Mesenchymal stem cell (in vitro differentiated cells and primary cell): ENCODE measurements around the gene ARHGAP36. TPM values are rescaled to one million over a fixed set of nuclear protein-coding genes. Genes with fewer than 3 reads are reported as not detected.
A peak's percentile ranks its signal among the peaks of the same experiment; 100 is the strongest.

Experiments
- DNase-seq: peaks from one replicate; pipeline ENCODE4 v3.0.0-alpha.2; 2013
- H2AFZ ChIP-seq: one replicate; pipeline ENCODE4 v1.6.1; 2013; ENCODE audit warnings: low read depth, mild to moderate bottlenecking, control low read depth, inconsistent platforms, low read length, moderate library complexity
- H2AK5ac ChIP-seq: 2 replicates; pipeline ENCODE4 v1.6.1; 2013; ENCODE audit warnings: low read length, moderate library complexity, mild to moderate bottlenecking, inconsistent platforms; ENCODE audit not compliant: severe bottlenecking
- H2BK120ac ChIP-seq: one replicate; pipeline ENCODE4 v1.6.1; 2013; ENCODE audit warnings: low read depth, mild to moderate bottlenecking, inconsistent platforms, low read length, moderate library complexity
- H2BK12ac ChIP-seq, 2 experiments: one replicate each; pipeline ENCODE4 v1.6.1; 2013; ENCODE audit warnings: inconsistent platforms in 2 of 2, low read length in 2 of 2, mild to moderate bottlenecking in 2 of 2, moderate library complexity in 2 of 2, control low read depth in 1 of 2
- H2BK15ac ChIP-seq: one replicate; pipeline ENCODE4 v1.6.1; 2013; ENCODE audit warnings: mild to moderate bottlenecking, low read depth, inconsistent platforms; ENCODE audit not compliant: poor library complexity, severe bottlenecking
- H2BK5ac ChIP-seq: 2 replicates; pipeline ENCODE4 v1.6.1; 2013; ENCODE audit warnings: low read depth, mild to moderate bottlenecking, low read length, control low read depth, inconsistent platforms; ENCODE audit not compliant: poor library complexity, severe bottlenecking
- H3K14ac ChIP-seq, 2 experiments: one replicate each; pipeline ENCODE4 v1.6.1; 2013; ENCODE audit warnings: inconsistent platforms in 2 of 2, low read length in 2 of 2, control low read depth in 1 of 2, mild to moderate bottlenecking in 1 of 2, moderate library complexity in 1 of 2
- H3K18ac ChIP-seq, 2 experiments: one replicate each; pipeline ENCODE4 v1.6.1; 2013; ENCODE audit warnings: inconsistent platforms in 2 of 2, low read length in 2 of 2, control low read depth in 1 of 2, low read depth in 1 of 2, mild to moderate bottlenecking in 1 of 2
- H3K23ac ChIP-seq, 2 experiments: one replicate each; pipeline ENCODE4 v1.6.1; 2013; ENCODE audit warnings: inconsistent platforms in 2 of 2, low read length in 2 of 2, mild to moderate bottlenecking in 2 of 2, moderate library complexity in 2 of 2, control low read depth in 1 of 2
- H3K27ac ChIP-seq: 2 replicates; pipeline ENCODE4 v1.5.1; 2013; ENCODE audit warnings: mild to moderate bottlenecking, moderate library complexity, low read length, control low read depth, inconsistent platforms; ENCODE audit not compliant: poor library complexity, severe bottlenecking
- H3K27me3 ChIP-seq, 2 experiments: 2 replicates each; pipeline versions ENCODE4 v1.6.1 to v1.7.0; 2013; ENCODE audit warnings: low read length in 2 of 2, mild to moderate bottlenecking in 2 of 2, moderate library complexity in 2 of 2, control low read depth in 1 of 2, inconsistent platforms in 1 of 2; ENCODE audit not compliant: control insufficient read depth in 1 of 2, insufficient read depth in 1 of 2
- H3K36me3 ChIP-seq, 2 experiments: 2 replicates each; pipeline versions ENCODE4 v1.6.1 to v1.7.0; 2013; ENCODE audit warnings: low read length in 2 of 2, control low read depth in 1 of 2, inconsistent platforms in 1 of 2, low read depth in 1 of 2, mild to moderate bottlenecking in 1 of 2; ENCODE audit not compliant: insufficient read depth in 2 of 2, control insufficient read depth in 1 of 2
- H3K4ac ChIP-seq, 2 experiments: one replicate each; pipeline ENCODE4 v1.6.1; 2013; ENCODE audit warnings: inconsistent platforms in 2 of 2, low read length in 2 of 2, mild to moderate bottlenecking in 2 of 2, moderate library complexity in 2 of 2, control low read depth in 1 of 2, low read depth in 1 of 2
- H3K4me1 ChIP-seq: 2 replicates; pipeline ENCODE4 v1.6.1; 2013; ENCODE audit warnings: low read depth, low read length, control low read depth; ENCODE audit not compliant: control insufficient read depth, insufficient read depth
- H3K4me2 ChIP-seq: 2 replicates; pipeline ENCODE4 v1.6.1; 2013; ENCODE audit warnings: low read length, mild to moderate bottlenecking, inconsistent platforms; ENCODE audit not compliant: poor library complexity, severe bottlenecking
- H3K4me3 ChIP-seq, 2 experiments: 2 replicates each; pipeline versions ENCODE4 v1.5.1 to v1.7.0; 2013; ENCODE audit warnings: low read length in 2 of 2, mild to moderate bottlenecking in 2 of 2, control low read depth in 1 of 2, low read depth in 1 of 2; ENCODE audit not compliant: insufficient read depth in 1 of 2
- H3K79me1 ChIP-seq: replicated peaks from 2 replicates; pipeline ENCODE4 v1.6.1; 2013; ENCODE audit warnings: mild to moderate bottlenecking, control low read depth, low read length, inconsistent platforms; ENCODE audit not compliant: poor library complexity, severe bottlenecking
- H3K9ac ChIP-seq: 2 replicates; pipeline ENCODE4 v1.7.0; 2013; ENCODE audit warnings: mild to moderate bottlenecking, low read length, moderate library complexity
- H3K9me3 ChIP-seq: 2 replicates; pipeline ENCODE4 v1.7.0; 2013; ENCODE audit warnings: mild to moderate bottlenecking, low read length; ENCODE audit not compliant: control insufficient read depth
- H4K8ac ChIP-seq: one replicate; pipeline ENCODE4 v1.6.1; 2013; ENCODE audit warnings: inconsistent platforms, mild to moderate bottlenecking, low read length, moderate library complexity
- H4K91ac ChIP-seq: one replicate; pipeline ENCODE4 v1.6.1; 2013; ENCODE audit warnings: mild to moderate bottlenecking, low read length, inconsistent platforms
- WGBS: methylation state at CpG from one replicate; pipeline ENCODE4 v1.1.7; 2013; ENCODE audit warnings: mixed read lengths; 5-methylcytosine and 5-hydroxymethylcytosine counted together
- polyA plus RNA-seq, 2 experiments: library from polyadenylated mRNA; stranded (reverse); fragments of 200-250 nt; gene quantifications; one replicate each; pipeline ENCODE4 v1.2.3, GENCODE V29; 2013

Gene ARHGAP36
- 0.06 TPM for polyA plus RNA-seq (2013, experiment 1 of 2)
- polyA plus RNA-seq (2013, experiment 2 of 2) = 0.08 TPM

DNA sequence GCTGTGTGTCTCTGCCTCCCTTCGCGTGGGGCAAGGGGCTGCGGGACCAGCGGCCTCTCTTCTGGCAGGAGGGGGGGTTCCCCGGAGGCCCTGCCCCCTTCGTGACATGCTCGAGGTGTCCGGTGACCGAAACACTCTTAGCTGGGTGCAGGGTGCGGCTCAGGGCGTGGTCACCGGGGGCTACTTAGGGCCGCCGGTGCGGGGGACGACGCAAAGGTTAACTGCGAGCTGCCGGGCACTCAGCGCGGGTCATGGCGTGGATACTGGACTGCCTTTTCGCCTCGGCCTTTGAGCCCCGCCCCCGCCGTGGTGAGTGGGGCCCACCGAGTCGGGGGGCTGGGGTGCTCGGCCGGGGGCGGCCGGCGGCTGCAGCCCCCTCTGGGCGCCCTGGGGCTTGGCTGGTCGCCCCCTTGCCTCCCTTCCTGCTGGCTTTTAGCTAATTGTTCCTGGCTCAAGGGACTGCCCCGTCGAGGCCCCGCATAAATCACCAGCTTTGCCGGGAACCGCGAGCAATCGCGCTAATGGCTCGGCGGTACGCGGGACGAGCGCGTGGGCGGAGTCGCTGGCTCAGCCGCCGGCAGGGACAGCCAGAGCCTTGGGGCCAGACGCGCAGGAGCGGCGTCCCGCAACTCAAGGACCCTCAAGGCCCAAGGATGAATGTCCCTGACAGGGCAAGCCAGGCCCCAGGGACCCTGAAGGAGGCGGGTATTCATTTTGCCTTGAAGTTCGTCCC lies at the start of gene ARHGAP36:
Gene ARHGAP36, plus strand, starts transcription at position 211 of the 733 bp plus-strand sequence. CDS start 23,320 bp downstream, outside the sequence.
- H3K27ac ChIP-seq = no peak within 1 kb of the TSS
- H2AFZ ChIP-seq = no peak within 1 kb of the TSS
- H2BK15ac ChIP-seq = no peak within 1 kb of the TSS
- H2BK120ac ChIP-seq = no peak within 1 kb of the TSS
- H3K23ac ChIP-seq = no peak within 1 kb of the TSS
- no peak within 1 kb of the TSS for H4K91ac ChIP-seq
- no peak within 1 kb of the TSS for H3K18ac ChIP-seq
- no peak within 1 kb of the TSS for H3K4me3 ChIP-seq
- peaks cover 26 to 56% of the 10 kb centered on the region in 2 experiments for H3K27me3 ChIP-seq
- WGBS = 6% methylated on average over 50 of the region's 62 CpGs
- no peak within 1 kb of the TSS for H3K9ac ChIP-seq
- H3K36me3 ChIP-seq = no peaks in the 10 kb centered on the region
- DNase-seq = peak; percentile 1
- no peak within 1 kb of the TSS for H2AK5ac ChIP-seq
- H2BK5ac ChIP-seq = no peak within 1 kb of the TSS
- no peak within 1 kb of the TSS for H4K8ac ChIP-seq
- H3K14ac ChIP-seq = no peak within 1 kb of the TSS
- no peak within 1 kb of the TSS for H2BK12ac ChIP-seq
- H3K4ac ChIP-seq = no peak within 1 kb of the TSS
- H3K4me1 ChIP-seq = peaks cover 7% of the 10 kb centered on the region
- no peaks in the 10 kb centered on the region for H3K9me3 ChIP-seq
- H3K4me2 ChIP-seq = peak within 1 kb of the TSS; percentile 10
- no peaks in the 10 kb centered on the region for H3K79me1 ChIP-seq

- H3K4ac ChIP-seq = no peak overlapping the region
Observed at GRCh38 chrX:131010186-131010585, 48.0 kb upstream of the ARHGAP36 start.

DNA sequence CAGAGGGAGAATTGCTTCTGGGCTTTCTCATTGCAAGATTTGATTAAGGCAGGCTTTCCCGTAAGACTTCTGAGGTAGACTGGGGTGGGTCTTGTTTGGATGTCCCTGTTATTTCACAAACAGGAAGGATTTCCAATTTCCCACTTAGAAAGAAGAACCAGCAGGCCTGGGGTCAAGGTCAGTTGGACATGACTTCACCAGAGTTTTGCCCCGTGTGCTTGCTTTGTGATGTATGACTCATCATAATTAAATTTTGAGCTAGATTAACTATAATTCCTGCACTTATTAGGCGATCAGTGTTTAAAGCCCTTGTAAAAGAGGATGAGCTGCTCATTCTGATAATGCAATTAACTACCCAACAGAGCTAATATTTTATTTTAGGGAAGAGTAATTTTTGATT lies 32.8 kb upstream of the ARHGAP36 start:
- Histone ChIP-seq H3K18ac (no peak overlapping the region), H3K4ac (no peak overlapping the region), H2AFZ (no peak overlapping the region), H3K9me3 (peaks cover 6% of the 10 kb centered on the region), H2BK12ac (no peak overlapping the region), H3K9ac (no peak overlapping the region), H3K27ac (no peak overlapping the region), H3K4me2 (no peak overlapping the region), H2AK5ac (no peak overlapping the region), H2BK120ac (no peak overlapping the region), H4K91ac (no peak overlapping the region), H3K27me3 (peaks cover 0 to 25% of the 10 kb centered on the region in 2 experiments), H3K14ac (no peak overlapping the region), H3K79me1 (no peaks in the 10 kb centered on the region), H3K4me3 (no peak overlapping the region), H3K36me3 (no peaks in the 10 kb centered on the region), H2BK15ac (no peak overlapping the region), H3K4me1 (no peaks in the 10 kb centered on the region), H3K23ac (no peak overlapping the region), H4K8ac (no peak overlapping the region), H2BK5ac (no peak overlapping the region)
- DNase-seq = no peak
- 75% methylated on average over 1 of the region's 3 CpGs for WGBS

More at GRCh38 chrX:131010186-131010585, 48.0 kb upstream of the ARHGAP36 start:
- Histone ChIP-seq H3K9me3 (no peaks in the 10 kb centered on the region), H2AK5ac (no peak overlapping the region), H2AFZ (no peak overlapping the region), H3K27me3 (peaks cover 0 to 35% of the 10 kb centered on the region in 2 experiments), H3K4me3 (no peak overlapping the region), H3K14ac (no peak overlapping the region), H2BK5ac (no peak overlapping the region), H2BK12ac (no peak overlapping the region), H3K9ac (no peak overlapping the region), H3K79me1 (no peaks in the 10 kb centered on the region), H3K23ac (no peak overlapping the region), H3K36me3 (no peaks in the 10 kb centered on the region), H2BK15ac (no peak overlapping the region), H2BK120ac (no peak overlapping the region), H3K27ac (no peak overlapping the region), H3K4me2 (no peak overlapping the region), H4K91ac (no peak overlapping the region), H3K18ac (no peak overlapping the region), H3K4me1 (no peaks in the 10 kb centered on the region), H4K8ac (no peak overlapping the region)
- DNase-seq = no peak
- 87% methylated on average over 2 of the region's 2 CpGs for WGBS

DNA sequence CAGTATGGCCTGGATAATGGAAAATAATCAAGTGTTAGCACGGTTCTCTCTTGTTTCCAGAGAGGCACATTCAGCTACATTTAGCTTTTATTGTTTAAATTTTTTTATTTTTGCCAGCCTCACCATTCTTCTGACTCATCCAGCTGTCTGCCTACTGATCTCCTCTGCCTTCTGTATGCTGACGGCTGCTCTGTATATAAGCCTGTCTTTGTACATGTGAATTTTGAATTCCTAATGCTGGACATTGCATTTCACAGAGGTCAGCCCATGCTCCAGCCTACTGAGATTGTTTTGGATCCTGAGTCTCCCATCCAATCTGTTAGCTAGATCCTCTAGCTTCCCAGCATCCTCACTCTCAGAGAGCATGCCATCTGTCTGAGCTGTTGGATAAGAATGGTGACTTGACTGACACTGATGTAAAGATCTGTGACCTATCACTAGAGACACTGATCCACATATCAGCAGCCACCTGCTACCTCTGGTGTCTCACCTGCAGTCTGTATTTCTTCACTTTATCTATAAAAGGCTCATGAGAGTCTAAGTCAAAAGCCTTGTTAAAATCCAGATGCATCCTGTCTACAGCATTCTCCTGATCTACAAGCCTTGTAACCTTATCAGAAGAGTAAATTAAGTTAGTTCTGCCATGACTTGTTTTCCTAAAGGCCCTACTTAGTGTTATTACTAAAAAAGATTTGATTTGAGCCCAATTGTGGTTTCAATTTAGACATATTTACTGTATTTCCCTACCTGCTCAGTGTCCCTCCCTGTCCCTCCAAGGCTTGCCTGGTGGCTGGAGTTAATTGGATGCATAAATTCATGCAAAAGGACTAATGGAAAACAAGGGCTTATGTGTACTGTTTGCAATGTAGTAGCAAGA lies 25.6 kb upstream of the ARHGAP36 start:
- H3K14ac ChIP-seq = no peak overlapping the region
- H2AK5ac ChIP-seq = no peak overlapping the region
- H3K4me2 ChIP-seq = no peak overlapping the region
- no peak overlapping the region for H2BK15ac ChIP-seq
- H4K8ac ChIP-seq = no peak overlapping the region
- no peak for DNase-seq
- no peaks in the 10 kb centered on the region for H3K79me1 ChIP-seq
- no peak overlapping the region for H3K18ac ChIP-seq
- H2AFZ ChIP-seq = no peak overlapping the region
- H2BK120ac ChIP-seq = no peak overlapping the region
- no peak overlapping the region for H3K23ac ChIP-seq
- no peak overlapping the region for H2BK5ac ChIP-seq
- no peak overlapping the region for H3K27ac ChIP-seq
- H3K27me3 ChIP-seq = peaks cover 0 to 45% of the 10 kb centered on the region in 2 experiments
- no peaks in the 10 kb centered on the region for H3K36me3 ChIP-seq
- H3K9ac ChIP-seq = no peak overlapping the region
- no peaks in the 10 kb centered on the region for H3K9me3 ChIP-seq
- H3K4me3 ChIP-seq = no peak overlapping the region
- no peak overlapping the region for H4K91ac ChIP-seq
- H3K4ac ChIP-seq = no peak overlapping the region
- WGBS = 83% methylated on average over 1 of the region's 2 CpGs
- no peaks in the 10 kb centered on the region for H3K4me1 ChIP-seq
- no peak overlapping the region for H2BK12ac ChIP-seq
